OCI-LY3 (cell line): ENCODE data around the gene NLN.

ENCODE experiments used
- CTCF ChIP-seq: fragments of 200-600, 300-600 bp; sonication (generic); IDR thresholded peaks from 2 replicates; pipeline ENCODE4 v1.5.1; 2014; ENCODE audit warnings: antibody characterized with exemption, low read length, low read depth
- EZH2phosphoT487 ChIP-seq: fragments of 200-600 bp; shearing (Covaris generic); IDR thresholded peaks from 2 replicates; pipeline ENCODE4 v1.6.1; 2018; ENCODE audit warnings: antibody characterized with exemption, mixed run types, low read depth

GRCh38 chr5:65734921-65735320 is 12.9 kb downstream of the NLN start:
- no peak for TF ChIP-seq CTCF
- TF ChIP-seq EZH2phosphoT487, result no peak
